ENCODE data around the gene TIMP3.

Gene TIMP3

DNA sequence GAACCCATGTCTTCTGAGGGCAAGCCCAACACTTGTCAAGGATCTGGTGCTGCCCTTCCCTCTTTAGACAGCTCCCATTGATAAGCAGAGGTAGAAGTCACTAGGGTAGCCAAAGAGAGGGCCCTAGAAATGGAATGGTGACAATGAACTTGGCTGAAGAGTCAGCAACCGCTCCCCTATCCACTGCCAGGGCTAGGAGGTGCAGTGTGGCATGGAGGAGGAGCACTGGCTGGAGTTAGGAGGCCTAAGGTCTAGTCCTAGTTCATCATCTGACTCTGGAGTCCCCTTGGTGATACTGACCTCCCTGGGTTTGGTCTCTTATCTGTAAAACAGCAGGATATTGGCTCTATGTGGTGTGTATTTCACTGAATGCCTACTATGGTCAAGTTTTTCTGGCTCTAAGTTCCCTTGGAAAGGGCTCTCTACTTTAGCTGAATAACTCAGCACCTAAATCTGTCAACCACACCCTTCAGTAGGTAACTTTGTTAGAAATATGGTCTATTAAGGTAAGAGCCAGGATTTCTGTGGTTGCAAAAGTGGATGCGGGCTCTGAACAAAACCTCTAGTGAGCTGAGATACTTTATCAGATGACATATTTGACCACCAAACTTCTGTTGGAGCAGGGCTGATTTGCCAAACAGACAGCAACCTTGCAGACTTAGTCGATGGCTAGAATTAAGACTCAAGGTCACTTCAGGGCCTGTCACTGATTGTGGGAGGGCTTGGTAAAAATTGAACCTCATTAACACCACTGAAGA lies 10.5 kb downstream of the TIMP3 start:
- Histone ChIP-seq H3K9ac (ENCODE audit: low read depth, low read length) (no peak overlapping the region), H3K27ac (ENCODE audit: low read depth, low read length) (no peak overlapping the region), H3K4me1 (ENCODE audit: insufficient read depth, low read length) (peaks cover 19% of the 10 kb centered on the region), H3K36me3 (ENCODE audit: insufficient read depth, low read length) (no peaks in the 10 kb centered on the region), H3K27me3 (ENCODE audit: insufficient read depth, low read length) (no peaks in the 10 kb centered on the region), H3K9me3 (ENCODE audit: insufficient read depth, low read depth, low read length) (no peaks in the 10 kb centered on the region), H3K4me3 (ENCODE audit: low read length) (no peak overlapping the region)
- 94% methylated on average over 3 of the region's 3 CpGs for WGBS

DNA sequence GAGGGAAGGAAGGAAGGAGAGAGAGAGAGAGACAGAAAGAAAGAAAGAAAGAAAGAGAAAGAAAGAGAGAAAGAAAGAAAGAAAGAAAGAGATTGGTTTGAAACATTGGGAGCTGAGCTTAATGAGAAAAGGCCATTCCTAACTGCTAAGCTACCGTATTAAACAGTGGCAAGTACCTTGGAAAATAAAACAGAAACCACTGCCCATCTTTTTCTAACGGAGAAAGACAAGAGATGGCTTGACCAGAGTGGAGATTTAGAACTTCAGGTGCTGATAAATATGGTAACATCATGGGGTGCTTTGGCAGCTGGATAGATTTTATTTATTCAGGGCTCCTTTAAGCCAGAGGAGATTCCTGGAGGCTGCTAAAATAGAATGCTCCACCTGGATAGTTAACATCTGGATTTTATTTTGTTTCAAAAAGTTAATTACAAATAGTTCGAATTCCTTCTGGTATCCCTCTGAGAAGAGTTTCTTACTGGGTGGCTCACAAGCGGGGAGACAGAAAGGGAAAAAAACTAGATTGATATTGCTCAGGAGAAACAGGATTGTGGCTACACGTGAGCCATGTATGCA lies 12.9 kb downstream of the TIMP3 start:
- Histone ChIP-seq H3K9me3 (ENCODE audit: insufficient read depth, low read depth, low read length) (no peaks in the 10 kb centered on the region), H3K36me3 (ENCODE audit: insufficient read depth, low read length) (no peaks in the 10 kb centered on the region), H3K9ac (ENCODE audit: low read depth, low read length) (no peak overlapping the region), H3K4me3 (ENCODE audit: low read length) (no peak overlapping the region), H3K27ac (ENCODE audit: low read depth, low read length) (no peak overlapping the region), H3K4me1 (ENCODE audit: insufficient read depth, low read length) (peaks cover 29% of the 10 kb centered on the region), H3K27me3 (ENCODE audit: insufficient read depth, low read length) (no peaks in the 10 kb centered on the region)
- WGBS = 93% methylated on average over 5 of the region's 5 CpGs

DNA sequence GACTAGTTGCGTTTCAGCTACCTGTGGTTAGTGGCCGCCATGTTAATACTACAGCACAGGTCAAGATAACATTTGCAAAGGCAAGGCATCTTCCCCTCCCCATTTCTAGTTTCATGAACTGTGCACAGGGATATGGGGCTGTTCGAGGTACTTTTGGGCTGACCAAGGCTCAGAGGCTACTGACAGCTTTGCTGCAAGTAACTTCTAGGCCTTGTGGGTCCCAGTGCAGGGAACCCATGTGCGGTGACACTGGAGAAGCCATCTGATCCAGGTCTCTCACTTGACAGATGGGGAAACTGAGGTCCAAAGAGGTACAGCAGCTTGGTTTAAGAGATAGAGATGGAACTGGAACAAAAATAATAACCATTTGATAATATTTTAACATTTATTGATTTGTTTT lies 13.6 kb downstream of the TIMP3 start:
- no peak overlapping the region for H3K27ac ChIP-seq (ENCODE audit: low read depth, low read length)
- H3K9ac ChIP-seq (ENCODE audit: low read depth, low read length) = no peak overlapping the region
- WGBS = 93% methylated on average over 4 of the region's 4 CpGs
- peaks cover 24% of the 10 kb centered on the region for H3K4me1 ChIP-seq (ENCODE audit: insufficient read depth, low read length)
- no peak overlapping the region for H3K4me3 ChIP-seq (ENCODE audit: low read length)
- no peaks in the 10 kb centered on the region for H3K27me3 ChIP-seq (ENCODE audit: insufficient read depth, low read length)
- no peaks in the 10 kb centered on the region for H3K36me3 ChIP-seq (ENCODE audit: insufficient read depth, low read length)
- H3K9me3 ChIP-seq (ENCODE audit: insufficient read depth, low read depth, low read length) = no peaks in the 10 kb centered on the region

DNA sequence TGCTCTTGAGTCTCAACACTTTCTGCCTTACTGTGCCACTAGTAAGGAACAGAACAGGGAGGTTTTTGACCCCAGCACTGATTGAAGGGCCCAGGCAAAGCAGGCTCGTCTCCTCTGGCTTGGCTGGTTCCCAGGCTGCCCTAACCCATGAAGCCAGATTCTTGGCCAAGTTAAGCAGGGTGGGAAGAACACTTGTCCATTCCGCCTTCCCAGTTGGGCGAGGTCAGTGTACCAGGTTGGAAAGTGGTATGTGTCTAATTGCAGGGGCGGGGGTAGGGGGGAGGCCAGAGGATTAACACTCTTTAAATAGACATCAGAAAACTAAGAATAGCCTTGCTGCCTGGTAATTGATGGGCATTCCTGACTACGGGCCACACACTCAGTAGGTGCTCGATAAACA lies 14.4 kb downstream of the TIMP3 start:
- Histone ChIP-seq H3K4me1 (ENCODE audit: insufficient read depth, low read length) (peaks cover 17% of the 10 kb centered on the region; the same call in 1 of the 2 replicates), H3K9me3 (ENCODE audit: insufficient read depth, low read depth, low read length) (no peaks in the 10 kb centered on the region), H3K36me3 (ENCODE audit: insufficient read depth, low read length) (no peaks in the 10 kb centered on the region), H3K9ac (ENCODE audit: low read depth, low read length) (no peak overlapping the region), H3K27ac (ENCODE audit: low read depth, low read length) (no peak overlapping the region), H3K27me3 (ENCODE audit: insufficient read depth, low read length) (no peaks in the 10 kb centered on the region), H3K4me3 (ENCODE audit: low read length) (no peak overlapping the region)
- WGBS = 93% methylated on average over 6 of the region's 6 CpGs

DNA sequence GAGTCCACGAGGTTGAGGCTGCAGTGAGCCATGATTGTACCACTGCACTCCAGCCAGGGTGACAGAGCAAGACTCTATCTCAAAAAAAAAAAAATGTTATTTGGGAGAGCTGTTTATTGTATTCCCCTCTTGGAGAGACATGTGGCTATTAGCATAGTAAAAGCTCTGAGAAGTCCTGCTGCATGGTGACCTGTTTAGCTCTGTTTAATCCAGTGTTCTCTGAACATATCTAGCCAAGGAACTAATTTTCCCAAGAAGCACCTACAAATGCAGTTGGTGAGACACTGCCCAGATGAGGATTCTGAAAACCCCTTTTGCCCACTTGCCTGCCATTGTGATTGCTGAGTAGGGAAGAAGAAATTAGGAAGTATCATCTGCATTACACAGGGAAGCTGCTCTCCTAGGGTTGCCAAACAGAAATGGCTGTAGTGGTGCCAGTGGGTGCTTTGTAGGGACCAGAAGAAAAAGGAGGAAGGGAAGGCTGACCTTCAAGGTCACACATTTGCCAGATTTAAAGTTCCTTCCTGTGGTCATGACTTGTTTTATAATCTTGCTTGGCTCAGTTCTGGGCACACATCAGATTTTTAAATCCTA lies 15.7 kb downstream of the TIMP3 start:
- Histone ChIP-seq H3K36me3 (ENCODE audit: insufficient read depth, low read length) (no peaks in the 10 kb centered on the region), H3K9me3 (ENCODE audit: insufficient read depth, low read depth, low read length) (no peaks in the 10 kb centered on the region), H3K4me1 (ENCODE audit: insufficient read depth, low read length) (peaks cover 17% of the 10 kb centered on the region; the same call in 1 of the 2 replicates), H3K4me3 (ENCODE audit: low read length) (no peak overlapping the region), H3K9ac (ENCODE audit: low read depth, low read length) (no peak overlapping the region), H3K27ac (ENCODE audit: low read depth, low read length) (no peak overlapping the region), H3K27me3 (ENCODE audit: insufficient read depth, low read length) (no peaks in the 10 kb centered on the region)
- 96% methylated on average over 1 of the region's 1 CpG for WGBS

DNA sequence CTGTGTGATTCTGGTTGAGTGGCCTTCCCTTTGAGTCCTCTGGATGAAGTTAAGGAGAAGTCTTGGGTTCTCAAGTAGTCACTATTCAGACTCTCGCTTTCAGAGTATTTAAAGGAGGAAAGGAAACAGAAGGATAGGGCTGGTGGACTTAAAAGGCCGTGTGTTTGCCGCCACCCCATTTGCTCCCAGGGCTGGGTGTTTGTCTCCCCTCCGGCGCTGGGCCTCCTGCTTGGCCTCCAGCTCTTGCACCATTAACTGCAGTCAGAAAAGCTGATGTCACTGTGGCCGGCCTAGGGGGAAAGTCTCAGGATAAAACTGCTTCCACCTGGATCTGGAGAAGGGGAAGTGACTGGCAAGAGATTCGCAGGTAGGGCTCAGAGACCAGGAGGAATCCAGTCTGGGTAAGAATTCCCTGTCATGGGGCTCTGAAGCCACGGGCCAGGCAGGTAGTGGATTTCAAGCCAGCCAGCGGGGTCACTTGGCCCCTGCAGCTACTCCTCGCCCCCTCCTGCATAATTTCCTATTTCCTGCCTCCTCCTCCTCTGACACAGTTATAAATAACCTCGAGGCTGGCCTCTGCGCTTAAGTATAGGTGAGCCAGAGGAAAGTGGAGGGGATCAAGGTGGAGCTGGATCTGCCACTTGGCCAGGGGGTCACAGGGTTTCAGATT lies 17.1 kb downstream of the TIMP3 start:
- H3K4me1 ChIP-seq (ENCODE audit: insufficient read depth, low read length) = peaks cover 17% of the 10 kb centered on the region; the same call in 1 of the 2 replicates
- H3K36me3 ChIP-seq (ENCODE audit: insufficient read depth, low read length) = no peaks in the 10 kb centered on the region
- H3K27ac ChIP-seq (ENCODE audit: low read depth, low read length) = no peak overlapping the region
- 78% methylated on average over 12 of the region's 12 CpGs for WGBS
- H3K9ac ChIP-seq (ENCODE audit: low read depth, low read length) = no peak overlapping the region
- no peaks in the 10 kb centered on the region for H3K9me3 ChIP-seq (ENCODE audit: insufficient read depth, low read depth, low read length)
- no peak overlapping the region for H3K4me3 ChIP-seq (ENCODE audit: low read length)
- H3K27me3 ChIP-seq (ENCODE audit: insufficient read depth, low read length) = no peaks in the 10 kb centered on the region

DNA sequence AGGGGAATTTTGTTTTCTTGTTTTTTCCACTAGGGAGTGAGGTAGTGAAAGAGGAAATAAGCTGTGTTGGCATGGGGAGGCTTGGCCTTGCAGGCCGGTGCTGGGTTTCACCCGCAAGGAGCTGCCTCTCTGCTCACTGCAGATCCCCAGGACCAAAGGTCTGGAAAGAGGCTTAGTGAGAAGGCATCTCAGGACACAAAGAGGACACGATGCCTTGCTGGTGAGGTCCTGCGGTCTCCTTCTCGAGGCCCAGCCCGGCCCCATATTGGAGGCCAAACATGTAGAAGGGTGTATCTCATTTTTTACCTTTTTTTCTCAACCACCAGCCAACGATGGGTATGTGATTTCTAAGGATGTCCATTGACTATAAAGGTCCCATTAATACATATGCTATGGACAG lies 17.6 kb downstream of the TIMP3 start:
- peaks cover 17% of the 10 kb centered on the region; the same call in 1 of the 2 replicates for H3K4me1 ChIP-seq (ENCODE audit: insufficient read depth, low read length)
- no peak overlapping the region for H3K27ac ChIP-seq (ENCODE audit: low read depth, low read length)
- H3K36me3 ChIP-seq (ENCODE audit: insufficient read depth, low read length) = no peaks in the 10 kb centered on the region
- no peaks in the 10 kb centered on the region for H3K9me3 ChIP-seq (ENCODE audit: insufficient read depth, low read depth, low read length)
- no peak overlapping the region for H3K4me3 ChIP-seq (ENCODE audit: low read length)
- H3K27me3 ChIP-seq (ENCODE audit: insufficient read depth, low read length) = no peaks in the 10 kb centered on the region
- no peak overlapping the region for H3K9ac ChIP-seq (ENCODE audit: low read depth, low read length)
- WGBS = 95% methylated on average over 6 of the region's 7 CpGs

DNA sequence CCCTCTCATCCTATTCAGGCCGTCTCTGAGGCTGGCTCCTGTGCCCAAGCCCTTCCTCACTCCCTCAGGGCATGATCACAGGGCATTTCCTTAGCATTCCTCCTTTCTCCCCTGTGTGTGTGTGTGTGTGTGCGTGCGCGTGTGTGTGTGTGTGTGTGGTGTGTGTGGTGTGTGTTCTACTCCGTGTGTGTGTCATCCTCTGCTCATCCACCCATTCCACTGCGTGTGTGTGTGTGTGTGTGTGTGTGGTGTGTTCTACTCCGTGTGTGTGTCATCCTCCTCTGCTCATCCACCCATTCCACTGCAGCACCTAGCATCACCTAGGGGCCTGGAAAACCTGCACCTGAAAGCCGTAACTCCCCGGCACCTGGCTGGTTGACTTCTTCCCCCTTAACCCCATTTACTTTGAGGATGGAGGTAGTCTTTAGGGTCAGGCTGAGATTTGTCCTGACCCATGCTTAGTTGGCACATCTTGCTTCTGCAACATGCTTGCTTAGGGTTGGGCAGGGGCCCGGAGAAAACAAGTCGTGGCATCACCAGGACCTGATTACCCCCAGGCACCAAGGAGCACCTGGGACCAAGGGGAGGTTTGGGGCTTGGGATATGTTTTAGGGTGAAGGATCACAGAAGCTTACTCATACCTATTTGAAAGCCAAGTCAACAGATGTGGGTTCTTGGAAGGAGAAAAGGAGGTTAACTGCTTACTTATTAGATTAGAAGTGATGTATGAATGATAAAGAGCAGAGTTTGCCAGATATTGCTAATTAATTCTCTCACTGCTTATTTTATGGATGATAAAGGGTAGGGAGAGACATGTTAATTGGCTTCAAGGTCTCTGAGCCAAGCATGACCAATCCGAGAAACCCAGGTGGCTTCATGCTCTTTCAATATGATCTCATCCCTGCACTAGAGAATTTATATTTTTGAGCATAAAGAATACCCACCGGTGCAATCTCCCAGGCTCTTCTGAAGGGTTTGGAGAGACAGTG lies 18.9 kb downstream of the TIMP3 start:
- 95% methylated on average over 7 of the region's 13 CpGs for WGBS
- no peaks in the 10 kb centered on the region for H3K9me3 ChIP-seq (ENCODE audit: insufficient read depth, low read depth, low read length)

DNA sequence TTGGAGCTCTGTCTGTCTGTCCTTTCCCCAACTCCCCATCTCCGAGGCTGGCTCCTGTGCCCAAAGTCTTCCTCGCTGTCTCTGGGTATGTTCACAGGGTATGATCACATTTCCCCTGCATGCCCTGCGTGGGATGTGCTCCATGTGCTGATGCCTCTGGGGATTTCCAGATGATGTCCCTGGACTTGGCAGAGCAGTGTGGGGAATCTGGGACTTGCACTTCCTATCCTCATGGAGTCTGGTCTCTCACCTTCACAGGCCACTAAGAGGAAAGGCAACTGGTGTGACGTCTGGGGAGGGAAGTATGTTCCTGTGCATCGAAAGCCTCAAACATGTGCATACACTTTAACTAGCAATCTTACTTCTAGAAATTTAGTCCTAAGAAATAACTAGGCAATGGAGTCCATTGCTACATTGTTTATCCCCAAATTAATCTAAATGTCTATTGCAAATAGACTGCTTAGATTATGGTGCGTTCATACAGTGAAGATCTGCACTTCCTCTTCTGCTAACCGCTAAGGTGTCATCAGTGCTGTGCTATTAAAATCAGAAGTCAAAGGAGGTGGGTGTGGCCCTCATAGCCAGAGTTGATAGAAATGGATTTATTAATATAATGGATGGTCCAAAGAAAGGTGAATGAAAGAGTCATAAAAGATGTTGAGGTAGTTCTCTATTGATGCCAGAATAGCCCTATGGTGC lies 20.8 kb downstream of the TIMP3 start:
- H3K27me3 ChIP-seq (ENCODE audit: insufficient read depth, low read length) = no peaks in the 10 kb centered on the region
- H3K36me3 ChIP-seq (ENCODE audit: insufficient read depth, low read length) = no peaks in the 10 kb centered on the region
- no peak overlapping the region for H3K4me3 ChIP-seq (ENCODE audit: low read length)
- H3K9me3 ChIP-seq (ENCODE audit: insufficient read depth, low read depth, low read length) = no peaks in the 10 kb centered on the region
- no peak overlapping the region for H3K27ac ChIP-seq (ENCODE audit: low read depth, low read length)
- H3K4me1 ChIP-seq (ENCODE audit: insufficient read depth, low read length) = peaks cover 10% of the 10 kb centered on the region; the same call in 1 of the 2 replicates
- 98% methylated on average over 6 of the region's 7 CpGs for WGBS
- H3K9ac ChIP-seq (ENCODE audit: low read depth, low read length) = no peak overlapping the region

More for the DNA sequence above, 18.9 kb downstream of the TIMP3 start:
- Histone ChIP-seq H3K36me3 (ENCODE audit: insufficient read depth, low read length) (no peaks in the 10 kb centered on the region), H3K27me3 (ENCODE audit: insufficient read depth, low read length) (no peaks in the 10 kb centered on the region), H3K4me3 (ENCODE audit: low read length) (no peak overlapping the region), H3K9ac (ENCODE audit: low read depth, low read length) (no peak overlapping the region), H3K4me1 (ENCODE audit: insufficient read depth, low read length) (peaks cover 10% of the 10 kb centered on the region; the same call in 1 of the 2 replicates), H3K27ac (ENCODE audit: low read depth, low read length) (no peak overlapping the region)
